GM12878 (cell line): ENCODE data around the gene EHBP1.

ENCODE experiments used
- CBX5 ChIP-seq: sonication (generic); IDR thresholded peaks from 2 replicates; pipeline ENCODE4 v1.6.1; 2016; ENCODE audit warnings: low read depth, moderate library complexity, mild to moderate bottlenecking, inconsistent platforms
- CREM ChIP-seq: IDR thresholded peaks from 2 replicates; pipeline ENCODE4 v1.6.1; 2014; ENCODE audit warnings: antibody characterized with exemption, low read depth
- FOXM1 ChIP-seq: IDR thresholded peaks from 2 replicates; pipeline ENCODE4 v1.6.1; 2012; ENCODE audit warnings: low read depth, mild to moderate bottlenecking, inconsistent platforms, low read length, moderate library complexity
- KAT2A ChIP-seq: conservative IDR thresholded peaks from 2 replicates; pipeline ENCODE4 v1.6.1; 2011; ENCODE audit warnings: low read depth, low read length; ENCODE audit not compliant: control insufficient read depth
- MYC ChIP-seq: IDR thresholded peaks from 2 replicates; pipeline ENCODE4 v1.6.1; 2011; ENCODE audit warnings: mild to moderate bottlenecking, low read length, moderate library complexity, inconsistent platforms; ENCODE audit not compliant: insufficient read depth, insufficient replicate concordance, insufficient read length, severe bottlenecking
- NR2C2 ChIP-seq: IDR thresholded peaks from 2 replicates; pipeline ENCODE4 v1.6.1; 2011; ENCODE audit warnings: borderline replicate concordance, low read depth; ENCODE audit not compliant: control insufficient read depth, insufficient read length
- POLR2A ChIP-seq: IDR thresholded peaks from 2 replicates; pipeline ENCODE4 v1.6.1; 2011; ENCODE audit warnings: low read depth, mild to moderate bottlenecking, low read length
- RCOR1 ChIP-seq: conservative IDR thresholded peaks from 2 replicates; pipeline ENCODE4 v1.6.1; 2012; ENCODE audit warnings: low read depth, low read length, improper control_type of control experiment
- TF ChIP-seq, protein P1 (sequence below), 3 experiments: IDR thresholded peaks in 2 of 3; conservative IDR thresholded peaks in 1 of 3; 2 replicates each; pipeline ENCODE4 v1.5.1; 2011; ENCODE audit warnings: low read depth in 3 of 3, low read length in 3 of 3, mild to moderate bottlenecking in 3 of 3, control low read depth in 2 of 3, moderate library complexity in 2 of 3, inconsistent platforms in 1 of 3, mixed read lengths in 1 of 3; ENCODE audit not compliant: control insufficient read depth in 2 of 3, insufficient read depth in 1 of 3; ENCODE audit errors: extremely low read depth in 1 of 3

DNA sequence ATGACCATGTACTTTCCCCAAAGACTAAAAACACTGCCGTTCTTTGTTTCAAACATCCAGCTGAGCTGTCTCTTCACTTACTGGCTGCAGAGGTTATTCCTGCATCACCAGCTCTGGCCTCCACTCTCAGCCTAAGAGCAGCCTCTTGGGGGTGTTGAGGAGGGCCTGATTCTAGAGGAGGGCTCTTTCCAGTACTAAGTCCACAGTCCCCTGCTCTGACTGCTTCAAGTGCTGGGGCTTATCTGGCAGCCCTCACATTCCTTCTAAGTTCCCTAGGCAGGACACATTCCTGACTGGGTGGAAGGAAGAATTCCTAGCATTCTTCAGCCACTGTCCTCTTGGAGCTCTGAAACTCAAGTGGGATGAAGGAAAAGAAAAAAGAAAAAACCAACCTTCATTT, 32.9 kb upstream of the EHBP1 start:
- TF ChIP-seq RCOR1: no peak
- no peak for TF ChIP-seq KAT2A
- no peak for TF ChIP-seq POLR2A
- no peak for TF ChIP-seq CREM
- TF ChIP-seq, protein P1, sequence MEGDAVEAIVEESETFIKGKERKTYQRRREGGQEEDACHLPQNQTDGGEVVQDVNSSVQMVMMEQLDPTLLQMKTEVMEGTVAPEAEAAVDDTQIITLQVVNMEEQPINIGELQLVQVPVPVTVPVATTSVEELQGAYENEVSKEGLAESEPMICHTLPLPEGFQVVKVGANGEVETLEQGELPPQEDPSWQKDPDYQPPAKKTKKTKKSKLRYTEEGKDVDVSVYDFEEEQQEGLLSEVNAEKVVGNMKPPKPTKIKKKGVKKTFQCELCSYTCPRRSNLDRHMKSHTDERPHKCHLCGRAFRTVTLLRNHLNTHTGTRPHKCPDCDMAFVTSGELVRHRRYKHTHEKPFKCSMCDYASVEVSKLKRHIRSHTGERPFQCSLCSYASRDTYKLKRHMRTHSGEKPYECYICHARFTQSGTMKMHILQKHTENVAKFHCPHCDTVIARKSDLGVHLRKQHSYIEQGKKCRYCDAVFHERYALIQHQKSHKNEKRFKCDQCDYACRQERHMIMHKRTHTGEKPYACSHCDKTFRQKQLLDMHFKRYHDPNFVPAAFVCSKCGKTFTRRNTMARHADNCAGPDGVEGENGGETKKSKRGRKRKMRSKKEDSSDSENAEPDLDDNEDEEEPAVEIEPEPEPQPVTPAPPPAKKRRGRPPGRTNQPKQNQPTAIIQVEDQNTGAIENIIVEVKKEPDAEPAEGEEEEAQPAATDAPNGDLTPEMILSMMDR (IDR thresholded peaks at IDR 0.05 in 2 of 3, conservative IDR thresholded peaks at IDR 0.05 in 1 of 3; ENCODE audit: control insufficient read depth in 2 of 3, extremely low read depth in 1 of 3, insufficient read depth in 1 of 3, low read depth in 3 of 3, low read length in 3 of 3): no peak
- TF ChIP-seq NR2C2: no peak
- no peak for TF ChIP-seq CBX5
- TF ChIP-seq FOXM1: no peak
- no peak for TF ChIP-seq MYC
